HFF-Myc (cell line): ENCODE results near the gene CCDC71L.

Experiments
- DNase-seq: peaks from one replicate; pipeline ENCODE4 v3.0.0-alpha.2; 2011; ENCODE audit warnings: low read depth; ENCODE audit errors: extremely low read depth
- H3K4me3 ChIP-seq: replicated peaks from 2 replicates; pipeline ENCODE4 v1.5.1; 2011; ENCODE audit warnings: low read depth, mild to moderate bottlenecking, control low read depth, low read length
- TF ChIP-seq, protein P1 (sequence below): IDR thresholded peaks from 2 replicates; pipeline ENCODE4 v1.5.1; 2012; ENCODE audit warnings: mild to moderate bottlenecking, low read depth, low read length, control low read depth; ENCODE audit errors: missing control alignments

CCDC71L gene

DNA sequence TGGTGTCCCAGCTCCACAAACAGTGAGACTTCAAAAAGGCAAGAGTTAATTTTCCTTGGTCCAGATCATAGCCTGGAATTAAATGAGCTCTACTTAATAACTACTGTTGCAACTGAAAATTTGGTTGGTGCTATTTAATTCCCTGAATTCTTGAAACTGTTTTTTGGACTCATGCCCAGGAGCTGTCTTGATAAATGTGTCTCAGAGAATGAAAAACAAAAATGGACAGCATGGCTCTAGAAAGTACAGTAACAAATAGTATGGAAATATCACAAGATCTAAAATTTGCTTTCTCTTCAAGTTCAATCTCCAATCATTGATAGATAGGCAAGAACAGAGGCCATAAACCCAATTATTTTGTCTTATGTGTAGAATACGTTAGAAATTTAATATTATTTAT lies 42.5 kb downstream of the CCDC71L start:
- no peak for DNase-seq

DNA sequence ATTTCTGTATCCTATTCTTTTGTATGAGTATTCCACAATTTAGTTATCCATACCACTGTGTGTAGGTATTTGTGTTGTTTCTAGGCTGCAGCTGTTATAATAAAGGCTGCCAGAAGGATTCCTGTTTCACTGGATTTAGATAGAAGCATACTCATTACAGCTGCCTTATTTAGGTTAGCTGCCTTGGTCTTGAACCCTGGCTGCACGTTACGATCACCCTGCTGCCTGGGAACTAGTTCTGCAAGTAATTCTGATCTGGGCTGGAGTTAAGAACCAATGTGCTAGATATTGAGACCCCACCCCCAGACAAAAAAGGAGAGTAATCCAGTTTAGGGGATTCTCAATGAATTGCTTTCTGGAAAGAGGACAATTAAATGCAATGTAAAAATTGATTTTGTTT lies 43.1 kb downstream of the CCDC71L start:
- no peak overlapping the region for H3K4me3 ChIP-seq
- no peak for DNase-seq
- TF ChIP-seq, protein P1, sequence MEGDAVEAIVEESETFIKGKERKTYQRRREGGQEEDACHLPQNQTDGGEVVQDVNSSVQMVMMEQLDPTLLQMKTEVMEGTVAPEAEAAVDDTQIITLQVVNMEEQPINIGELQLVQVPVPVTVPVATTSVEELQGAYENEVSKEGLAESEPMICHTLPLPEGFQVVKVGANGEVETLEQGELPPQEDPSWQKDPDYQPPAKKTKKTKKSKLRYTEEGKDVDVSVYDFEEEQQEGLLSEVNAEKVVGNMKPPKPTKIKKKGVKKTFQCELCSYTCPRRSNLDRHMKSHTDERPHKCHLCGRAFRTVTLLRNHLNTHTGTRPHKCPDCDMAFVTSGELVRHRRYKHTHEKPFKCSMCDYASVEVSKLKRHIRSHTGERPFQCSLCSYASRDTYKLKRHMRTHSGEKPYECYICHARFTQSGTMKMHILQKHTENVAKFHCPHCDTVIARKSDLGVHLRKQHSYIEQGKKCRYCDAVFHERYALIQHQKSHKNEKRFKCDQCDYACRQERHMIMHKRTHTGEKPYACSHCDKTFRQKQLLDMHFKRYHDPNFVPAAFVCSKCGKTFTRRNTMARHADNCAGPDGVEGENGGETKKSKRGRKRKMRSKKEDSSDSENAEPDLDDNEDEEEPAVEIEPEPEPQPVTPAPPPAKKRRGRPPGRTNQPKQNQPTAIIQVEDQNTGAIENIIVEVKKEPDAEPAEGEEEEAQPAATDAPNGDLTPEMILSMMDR, result no peak

More for the DNA sequence above, 42.5 kb downstream of the CCDC71L start:
- TF ChIP-seq, protein P1, result no peak
- no peak overlapping the region for H3K4me3 ChIP-seq

DNA sequence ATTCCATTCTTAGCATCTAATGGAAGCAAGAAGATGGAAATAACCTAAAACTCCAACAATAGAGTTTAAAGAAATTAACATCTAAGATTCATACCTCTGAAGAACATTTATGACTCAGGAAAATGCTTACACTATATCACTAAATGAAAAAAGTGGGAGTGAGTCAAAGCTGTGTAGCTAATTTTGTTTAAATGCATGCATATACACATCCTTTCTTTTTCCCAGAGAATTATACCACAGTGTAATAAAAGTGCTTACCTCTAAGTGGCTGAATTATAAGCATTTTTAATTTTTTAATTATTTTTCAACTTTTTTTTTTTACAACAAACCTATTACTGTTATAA lies 44.3 kb downstream of the CCDC71L start:
- H3K4me3 ChIP-seq, result no peak overlapping the region
- TF ChIP-seq, protein P1, result no peak

DNA sequence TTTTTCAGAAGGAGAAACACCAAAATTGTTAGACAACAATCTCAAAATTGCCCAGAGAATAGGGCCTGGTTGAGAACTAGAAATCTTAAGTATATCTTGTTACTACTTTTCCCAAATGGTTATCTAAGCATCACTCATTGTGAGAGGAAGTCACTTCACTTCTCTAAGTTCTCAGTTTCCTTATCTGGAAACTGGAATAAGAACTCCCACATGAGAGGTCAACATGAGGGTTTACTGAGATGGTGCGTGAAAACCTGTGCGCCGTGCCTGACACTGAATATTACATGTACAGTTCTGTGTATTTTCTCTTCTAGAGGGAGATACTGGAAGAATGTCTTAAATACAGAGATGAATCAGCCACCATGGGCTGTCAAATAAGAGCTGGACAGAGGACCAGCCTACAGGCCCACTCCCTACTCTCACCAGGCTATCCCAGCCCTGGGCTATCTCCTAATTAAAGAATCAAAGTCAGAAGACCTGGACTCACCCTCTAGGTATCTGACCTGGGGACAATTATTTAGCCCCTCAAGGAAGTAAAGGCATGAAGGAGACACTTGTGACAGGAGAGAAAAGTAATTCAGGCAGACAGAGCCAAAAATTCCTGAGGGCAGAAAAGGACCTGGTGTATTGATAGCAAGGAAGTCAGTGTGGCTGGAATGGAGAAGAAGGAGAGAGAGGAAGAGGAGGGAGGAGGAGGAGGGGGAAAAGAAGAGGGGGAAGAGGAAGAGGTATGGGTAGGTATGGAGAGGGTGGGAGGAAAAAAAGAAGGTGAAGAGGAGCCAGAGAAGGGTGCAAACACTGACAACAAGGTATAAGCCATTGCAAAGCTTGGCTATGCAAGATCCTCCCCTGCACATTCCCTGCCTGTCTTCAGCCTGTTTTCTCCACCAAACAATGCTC lies 44.9 kb downstream of the CCDC71L start:
- no peak for DNase-seq
- TF ChIP-seq, protein P1, result no peak
- H3K4me3 ChIP-seq, result no peak overlapping the region

More for the DNA sequence above, 44.3 kb downstream of the CCDC71L start:
- no peak for DNase-seq

DNA sequence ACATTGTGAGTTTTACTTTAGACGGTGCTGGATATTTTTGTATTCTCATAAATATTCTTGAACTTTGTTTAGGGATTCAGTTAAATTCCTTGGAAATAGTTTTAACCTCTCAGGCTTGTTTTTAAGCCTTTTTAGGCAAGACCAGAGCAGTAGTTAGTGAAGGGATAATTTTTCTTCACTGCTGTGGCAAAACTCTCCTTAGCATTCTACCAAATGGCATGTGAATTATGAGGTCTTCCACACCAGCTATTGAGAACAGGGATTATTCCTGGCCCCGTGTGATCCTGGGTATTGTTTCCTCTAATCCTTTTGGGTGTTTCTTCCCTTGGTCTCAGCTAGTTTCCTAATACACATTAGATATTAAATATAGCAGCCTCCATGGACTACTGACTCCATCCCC lies 46.2 kb downstream of the CCDC71L start:
- H3K4me3 ChIP-seq, result no peak overlapping the region
- TF ChIP-seq, protein P1, result no peak
- no peak for DNase-seq

DNA sequence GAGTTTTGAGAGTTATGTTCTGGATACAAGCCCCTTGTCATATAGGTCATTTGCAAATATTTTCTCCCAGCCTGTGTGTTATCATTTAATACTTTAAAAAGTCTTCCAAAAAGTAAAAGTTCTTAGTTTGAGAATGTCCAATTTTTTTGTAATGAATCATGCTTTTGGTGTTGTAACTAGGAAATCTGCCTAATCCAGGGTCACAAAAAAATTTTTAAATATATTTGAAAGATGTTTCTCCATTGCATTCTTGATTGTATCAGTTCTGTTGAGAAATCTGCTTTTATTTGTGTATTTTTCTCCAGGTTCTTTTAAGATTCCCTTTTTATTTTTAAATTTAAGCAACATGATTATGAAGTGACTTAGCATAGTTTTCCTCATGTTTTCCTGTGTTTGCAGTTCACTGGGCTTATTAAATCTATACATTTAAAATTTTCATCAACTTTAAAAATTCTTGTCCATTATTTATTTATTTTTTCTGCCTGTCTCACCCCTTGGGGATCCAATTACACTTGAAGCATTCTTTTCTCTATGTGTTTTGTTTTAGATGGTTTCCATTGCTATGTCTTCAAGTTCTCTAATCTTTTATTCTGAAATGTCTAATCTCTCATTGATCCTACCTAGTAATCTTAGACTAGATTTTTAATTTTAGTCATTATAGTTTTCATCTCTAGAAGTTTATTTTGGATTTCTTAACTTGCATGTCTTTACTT lies 47.0 kb downstream of the CCDC71L start:
- TF ChIP-seq, protein P1, result no peak
- DNase-seq, result no peak
- no peak overlapping the region for H3K4me3 ChIP-seq
